Prostate gland (tissue), 2 donors: ENCODE data around the gene CBLN4.

Experiments used
- POLR2A ChIP-seq: fragments of 450-650 bp; IDR thresholded peaks from one replicate; pipeline ENCODE4 v1.6.1; 2016; ENCODE audit warnings: antibody characterized with exemption, mild to moderate bottlenecking
- POLR2AphosphoS5 ChIP-seq: sonication (generic); formaldehyde crosslinking; IDR thresholded peaks from one replicate; pipeline ENCODE4 v1.6.1; 2017; ENCODE audit warnings: antibody characterized with exemption
- TF ChIP-seq, protein P1 (sequence below), 4 experiments: fragments of 200-600 bp in 2 of 4; fragments of 450-650 bp in 2 of 4; sonication (generic) in 2 of 4; IDR thresholded peaks; 1 replicate in 3 of 4; 2 replicates in 1 of 4; pipeline ENCODE4 v1.5.1; 2016 to 2019; ENCODE audit warnings: antibody characterized with exemption in 4 of 4, mild to moderate bottlenecking in 2 of 4, moderate library complexity in 2 of 4

DNA sequence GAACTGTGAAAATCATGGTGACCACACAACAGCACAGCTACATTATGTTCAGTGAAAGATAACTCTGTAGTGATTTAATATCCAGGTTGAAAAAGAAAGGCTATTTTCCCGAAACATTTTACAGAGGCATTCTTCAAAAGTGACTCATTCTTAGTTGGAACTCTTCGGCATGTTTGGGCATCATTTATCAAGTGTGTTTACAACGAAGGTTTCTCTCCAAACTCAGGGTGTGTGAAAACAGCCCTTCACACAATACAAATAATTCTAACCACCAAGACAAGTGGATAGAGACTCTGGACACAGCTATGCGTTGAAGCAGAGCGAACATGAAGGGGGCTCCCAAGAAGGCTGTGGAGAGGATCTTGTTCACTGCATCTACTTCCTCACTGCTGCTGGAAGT, 57.6 kb downstream of the CBLN4 start:
- no peak for TF ChIP-seq POLR2AphosphoS5
- TF ChIP-seq, protein P1, sequence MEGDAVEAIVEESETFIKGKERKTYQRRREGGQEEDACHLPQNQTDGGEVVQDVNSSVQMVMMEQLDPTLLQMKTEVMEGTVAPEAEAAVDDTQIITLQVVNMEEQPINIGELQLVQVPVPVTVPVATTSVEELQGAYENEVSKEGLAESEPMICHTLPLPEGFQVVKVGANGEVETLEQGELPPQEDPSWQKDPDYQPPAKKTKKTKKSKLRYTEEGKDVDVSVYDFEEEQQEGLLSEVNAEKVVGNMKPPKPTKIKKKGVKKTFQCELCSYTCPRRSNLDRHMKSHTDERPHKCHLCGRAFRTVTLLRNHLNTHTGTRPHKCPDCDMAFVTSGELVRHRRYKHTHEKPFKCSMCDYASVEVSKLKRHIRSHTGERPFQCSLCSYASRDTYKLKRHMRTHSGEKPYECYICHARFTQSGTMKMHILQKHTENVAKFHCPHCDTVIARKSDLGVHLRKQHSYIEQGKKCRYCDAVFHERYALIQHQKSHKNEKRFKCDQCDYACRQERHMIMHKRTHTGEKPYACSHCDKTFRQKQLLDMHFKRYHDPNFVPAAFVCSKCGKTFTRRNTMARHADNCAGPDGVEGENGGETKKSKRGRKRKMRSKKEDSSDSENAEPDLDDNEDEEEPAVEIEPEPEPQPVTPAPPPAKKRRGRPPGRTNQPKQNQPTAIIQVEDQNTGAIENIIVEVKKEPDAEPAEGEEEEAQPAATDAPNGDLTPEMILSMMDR (IDR thresholded peaks at IDR 0.05): no peak
- TF ChIP-seq POLR2A: no peak
